ENCODE data around the gene CUTA. TPM values are rescaled to one million over a fixed set of nuclear protein-coding genes. Genes with fewer than 3 reads are reported as not detected.

The CUTA gene
- total RNA-seq, 1 donor from 2014 or later, result 120 TPM

DNA sequence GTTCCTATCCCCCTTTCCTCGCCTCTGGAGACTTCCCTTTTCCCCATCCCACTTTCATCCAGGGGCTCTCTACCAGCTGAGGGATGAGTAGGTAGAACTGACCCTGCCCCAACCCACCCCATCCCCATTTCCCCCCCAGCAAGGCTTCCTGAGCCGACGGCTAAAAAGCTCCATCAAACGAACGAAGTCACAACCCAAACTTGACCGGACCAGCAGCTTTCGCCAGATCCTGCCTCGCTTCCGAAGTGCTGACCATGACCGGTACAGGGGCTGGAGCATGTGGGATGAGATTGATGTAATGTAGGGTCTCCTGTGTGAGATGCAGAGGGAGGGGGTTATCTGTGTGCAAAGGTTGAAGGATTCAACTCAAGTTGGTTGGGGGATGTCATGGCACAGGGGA lies 14.6 kb upstream of the CUTA start:
- intact Hi-C loops (cut with micrococcal nuclease), result no loop called here
- peaks cover 37% of the 10 kb centered on the region for H3K36me3 Mint-ChIP-seq (ENCODE audit: low read depth)
- peak overlapping the region; percentile 1 for H3K4me3 Mint-ChIP-seq
- no peak for DNase-seq
- no peaks in the 10 kb centered on the region for H3K27me3 Mint-ChIP-seq
- no peak overlapping the region for H3K27ac Mint-ChIP-seq
- H3K9me3 Mint-ChIP-seq, result no peaks in the 10 kb centered on the region
- peaks cover 47% of the 10 kb centered on the region for H3K4me1 Mint-ChIP-seq

DNA sequence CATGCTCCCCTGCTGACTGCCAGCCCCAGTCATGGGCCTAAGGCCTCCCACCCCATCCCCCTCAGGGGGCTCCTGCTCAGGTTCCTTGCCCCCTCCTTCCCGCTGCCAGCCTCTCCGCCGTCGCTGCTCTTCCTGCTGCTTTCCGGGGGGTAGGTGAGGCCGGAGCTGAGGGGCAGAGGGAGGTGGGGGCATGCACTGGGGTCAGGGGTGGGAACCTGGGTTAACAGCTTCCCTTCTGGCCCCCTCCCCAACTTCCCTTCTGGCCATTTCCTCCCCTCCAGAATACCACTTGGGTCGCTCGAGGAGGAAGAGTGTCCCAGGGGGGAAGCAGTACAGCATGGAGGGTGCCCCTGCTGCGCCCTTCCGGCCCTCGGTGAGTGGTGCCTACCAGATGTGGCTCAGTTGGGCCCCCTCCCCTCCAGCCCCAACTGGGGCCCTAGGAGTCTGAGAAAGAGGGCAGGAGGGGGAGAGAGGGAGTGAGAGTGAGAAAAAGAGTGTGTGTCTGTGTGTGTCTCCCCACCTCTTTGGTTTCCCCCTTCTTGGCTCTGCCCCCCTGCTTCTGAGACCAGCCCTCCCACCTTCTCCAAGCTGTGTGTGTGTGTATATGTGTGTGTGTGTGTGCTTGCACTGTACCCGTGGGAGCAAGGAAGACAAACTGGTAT lies 14.1 kb upstream of the CUTA start:
- Mint-ChIP-seq H3K36me3 (ENCODE audit: low read depth) (peaks cover 35% of the 10 kb centered on the region), H3K27ac (no peak overlapping the region), H3K4me1 (peaks cover 51% of the 10 kb centered on the region), H3K4me3 (peak overlapping the region; percentile 37), H3K9me3 (no peaks in the 10 kb centered on the region), H3K27me3 (no peaks in the 10 kb centered on the region)
- no peak for DNase-seq
- intact Hi-C loops (cut with micrococcal nuclease), result no loop called here

DNA sequence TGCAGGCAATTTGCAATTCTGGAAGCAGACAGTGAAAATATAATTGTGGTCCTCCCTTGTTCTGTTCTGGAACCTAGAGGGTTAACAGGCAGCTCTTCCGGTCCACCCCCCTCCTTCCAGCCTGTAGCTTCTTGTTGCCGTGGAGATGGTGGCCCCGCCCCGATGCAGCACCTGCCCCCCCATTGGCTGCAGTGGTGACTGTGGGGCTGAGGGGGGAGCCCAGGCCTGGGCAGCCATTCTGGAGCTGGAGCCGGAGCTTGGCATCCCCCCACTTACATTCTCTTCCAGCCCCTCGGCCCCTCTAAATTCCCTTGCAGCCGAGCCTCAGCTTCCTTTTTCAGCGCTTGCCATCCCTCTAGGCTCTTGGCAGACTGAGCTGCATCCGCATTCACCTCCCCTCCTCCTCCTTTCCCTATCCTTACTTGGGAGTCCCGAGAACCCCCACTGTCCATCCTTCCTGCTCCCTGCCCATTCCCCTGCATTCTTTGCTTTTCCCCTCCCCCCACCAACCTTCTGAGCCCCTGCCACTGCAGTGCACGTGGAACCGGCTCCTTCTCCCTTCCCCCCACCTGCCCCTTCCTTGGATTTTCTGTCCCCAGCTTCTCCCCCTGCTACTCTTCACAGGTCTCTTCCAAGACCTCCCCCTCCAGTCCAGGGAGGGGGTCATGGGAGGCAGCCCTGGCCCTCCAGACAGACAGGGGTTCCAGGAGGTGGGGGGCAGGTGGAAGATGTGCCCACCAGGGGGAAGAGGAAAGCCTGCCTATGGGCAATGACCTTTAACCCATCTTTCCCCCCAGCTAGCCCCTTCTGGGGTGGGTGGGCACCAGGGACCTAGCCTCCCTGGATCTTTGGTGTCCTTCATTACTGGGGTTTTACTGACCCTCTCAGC lies 13.3 kb upstream of the CUTA start:
- peaks cover 58% of the 10 kb centered on the region for H3K4me1 Mint-ChIP-seq
- no peaks in the 10 kb centered on the region for H3K27me3 Mint-ChIP-seq
- intact Hi-C loops (cut with micrococcal nuclease), result loop anchor here (1.0 kb wide), 1 partner anchor 23 kb away; the partner anchor contains the start of gene ZBTB9
- H3K27ac Mint-ChIP-seq, result peak overlapping the region; percentile 74
- peaks cover 28% of the 10 kb centered on the region for H3K36me3 Mint-ChIP-seq (ENCODE audit: low read depth)
- peak overlapping the region; percentile 90 for H3K4me3 Mint-ChIP-seq
- peak; percentile 95 for DNase-seq
- no peaks in the 10 kb centered on the region for H3K9me3 Mint-ChIP-seq

DNA sequence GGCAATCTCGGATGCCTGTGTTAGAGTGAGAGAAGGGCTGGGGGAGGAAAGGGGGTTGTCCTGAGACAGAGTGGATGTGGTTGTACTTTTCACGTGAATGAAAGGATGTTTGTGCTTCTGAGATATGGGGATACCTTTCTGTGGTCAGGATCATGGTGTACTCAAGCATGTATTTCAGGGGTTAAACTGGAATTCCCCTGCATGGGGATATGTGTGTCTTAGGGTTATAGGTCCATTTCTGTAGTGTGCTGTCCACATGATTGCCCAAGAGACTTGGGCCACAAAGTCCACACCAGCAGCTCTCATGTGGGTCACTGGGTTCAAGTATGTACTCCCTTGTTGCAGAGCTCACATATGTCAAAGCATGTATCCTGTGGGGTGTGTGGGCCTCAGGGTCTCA lies 12.4 kb upstream of the CUTA start:
- H3K4me3 Mint-ChIP-seq, result peak overlapping the region; percentile 90
- H3K27ac Mint-ChIP-seq, result peak overlapping the region; percentile 74
- H3K27me3 Mint-ChIP-seq, result no peaks in the 10 kb centered on the region
- no peaks in the 10 kb centered on the region for H3K9me3 Mint-ChIP-seq
- peak; percentile 74 for DNase-seq
- H3K36me3 Mint-ChIP-seq (ENCODE audit: low read depth), result peaks cover 23% of the 10 kb centered on the region
- intact Hi-C loops (cut with micrococcal nuclease), result loop anchor here (1.0 kb wide), 1 partner anchor 24 kb away; the partner anchor contains the start of gene ZBTB9
- peaks cover 61% of the 10 kb centered on the region for H3K4me1 Mint-ChIP-seq

DNA sequence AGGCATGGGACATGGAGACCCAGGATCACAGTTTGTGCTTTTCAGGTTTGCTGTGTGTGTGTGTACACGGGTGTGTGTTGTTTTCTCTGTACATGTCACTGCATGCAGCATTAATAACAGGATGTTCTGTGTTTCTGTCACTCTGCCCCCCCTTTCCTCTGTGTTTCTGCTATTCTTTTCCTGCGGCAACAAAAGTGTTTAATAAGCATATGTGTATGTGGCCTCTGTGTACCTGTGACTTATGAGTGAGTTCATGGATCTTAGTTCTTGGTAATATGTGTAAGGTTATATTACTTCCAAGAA lies 11.8 kb upstream of the CUTA start:
- peaks cover 25% of the 10 kb centered on the region for H3K36me3 Mint-ChIP-seq (ENCODE audit: low read depth)
- H3K9me3 Mint-ChIP-seq, result no peaks in the 10 kb centered on the region
- DNase-seq, result peak; percentile 74
- intact Hi-C loops (cut with micrococcal nuclease), result loop anchor here (1.0 to 5.0 kb wide), 2 partner anchors 25 to 132 kb away; partner anchors contain the start of genes RGL2 and ZBTB9
- peaks cover 67% of the 10 kb centered on the region for H3K4me1 Mint-ChIP-seq
- H3K4me3 Mint-ChIP-seq, result peak overlapping the region; percentile 90
- peak overlapping the region; percentile 92 for H3K27ac Mint-ChIP-seq
- no peaks in the 10 kb centered on the region for H3K27me3 Mint-ChIP-seq

DNA sequence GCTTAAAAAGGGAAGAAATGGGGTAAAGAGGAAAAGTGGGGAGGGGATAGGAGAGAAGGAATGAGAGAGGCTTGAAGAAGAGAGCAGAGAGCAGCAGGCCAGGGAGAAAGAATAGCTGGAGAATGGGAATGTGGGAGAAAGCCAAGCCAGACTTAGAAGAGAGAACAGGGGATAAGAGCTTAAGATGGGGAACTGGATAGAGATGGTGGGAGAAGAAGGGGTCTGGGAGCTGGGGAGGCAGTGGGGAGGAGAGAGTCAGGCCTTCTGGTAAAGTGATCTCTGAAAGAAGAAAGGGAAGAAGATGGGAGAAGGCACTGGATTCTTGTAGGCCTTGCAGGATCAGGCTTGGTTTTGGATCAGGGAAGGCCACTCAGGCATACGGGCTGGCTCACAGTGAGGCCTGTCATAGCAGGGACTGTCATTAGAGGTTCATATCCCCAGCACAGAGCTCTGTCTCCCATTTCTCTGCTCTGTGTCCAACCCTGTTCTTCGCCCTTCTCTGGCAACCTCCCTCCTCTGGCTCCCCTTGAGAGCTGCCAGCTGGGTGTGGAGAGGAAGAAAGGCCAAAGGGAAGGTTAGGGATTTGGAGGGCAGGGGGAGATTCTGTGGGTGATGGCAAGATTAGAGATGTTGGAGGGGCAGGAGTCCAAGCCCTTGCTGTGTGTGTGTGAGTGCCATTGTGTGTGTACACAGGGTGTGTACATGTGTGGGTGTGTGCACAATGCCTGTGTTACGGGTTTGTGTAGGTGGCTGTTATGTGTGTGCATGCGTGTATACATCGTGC lies 11.3 kb upstream of the CUTA start:
- Mint-ChIP-seq H3K4me3 (peak overlapping the region; percentile 90), H3K27me3 (no peaks in the 10 kb centered on the region), H3K36me3 (ENCODE audit: low read depth) (peaks cover 29% of the 10 kb centered on the region), H3K9me3 (no peaks in the 10 kb centered on the region), H3K27ac (peak overlapping the region; percentile 92), H3K4me1 (peaks cover 72% of the 10 kb centered on the region)
- peak; percentile 60 for DNase-seq
- intact Hi-C loops (cut with micrococcal nuclease), result loop anchor here (5.0 kb wide), 1 partner anchor 132 kb away; the partner anchor contains the start of gene RGL2

DNA sequence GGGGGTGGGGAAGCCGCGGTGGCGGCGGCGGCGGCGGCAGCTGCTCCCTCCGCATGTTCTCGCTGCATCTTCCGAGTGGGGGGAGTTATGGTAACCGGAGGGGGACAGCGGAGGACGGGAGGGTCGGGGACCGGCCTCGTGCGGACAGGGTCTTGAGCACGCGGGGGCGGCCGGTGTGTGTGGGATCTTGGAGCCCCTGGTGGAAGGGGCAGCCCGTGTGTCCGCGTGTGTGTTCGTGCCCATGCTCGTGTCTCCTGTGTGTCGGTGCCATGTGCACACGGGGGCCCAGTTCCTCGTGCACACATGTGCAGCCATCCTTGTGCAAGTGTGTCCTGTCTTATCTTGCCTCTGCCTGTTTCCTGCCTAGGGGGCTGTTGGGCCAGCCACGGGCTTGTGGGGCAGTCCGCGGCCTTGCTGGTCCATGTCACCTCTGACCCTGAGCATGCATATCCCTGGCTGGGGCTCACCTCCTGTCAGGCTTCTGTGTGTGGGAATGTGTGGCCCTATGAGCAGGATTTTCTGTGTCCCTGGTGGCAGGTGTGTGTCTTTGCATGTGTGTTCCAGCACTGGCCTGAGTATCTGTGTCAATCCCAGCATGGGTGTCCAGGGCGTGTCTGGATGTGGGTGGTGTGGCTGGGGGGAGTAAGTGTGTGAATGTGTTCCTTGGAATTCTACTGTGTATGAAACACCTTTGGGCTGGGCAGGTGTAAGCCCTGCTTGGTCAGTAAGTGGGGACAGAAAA lies 10.5 kb upstream of the CUTA start:
- DNase-seq, result peak; percentile 81
- intact Hi-C loops (cut with micrococcal nuclease), result loop anchor here (5.0 kb wide), 1 partner anchor 131 kb away; the partner anchor contains the start of gene RGL2
- no peaks in the 10 kb centered on the region for H3K27me3 Mint-ChIP-seq
- H3K36me3 Mint-ChIP-seq (ENCODE audit: low read depth), result peaks cover 32% of the 10 kb centered on the region
- no peaks in the 10 kb centered on the region for H3K9me3 Mint-ChIP-seq
- peak overlapping the region; percentile 90 for H3K4me3 Mint-ChIP-seq
- H3K4me1 Mint-ChIP-seq, result peaks cover 77% of the 10 kb centered on the region
- H3K27ac Mint-ChIP-seq, result peak overlapping the region; percentile 92

DNA sequence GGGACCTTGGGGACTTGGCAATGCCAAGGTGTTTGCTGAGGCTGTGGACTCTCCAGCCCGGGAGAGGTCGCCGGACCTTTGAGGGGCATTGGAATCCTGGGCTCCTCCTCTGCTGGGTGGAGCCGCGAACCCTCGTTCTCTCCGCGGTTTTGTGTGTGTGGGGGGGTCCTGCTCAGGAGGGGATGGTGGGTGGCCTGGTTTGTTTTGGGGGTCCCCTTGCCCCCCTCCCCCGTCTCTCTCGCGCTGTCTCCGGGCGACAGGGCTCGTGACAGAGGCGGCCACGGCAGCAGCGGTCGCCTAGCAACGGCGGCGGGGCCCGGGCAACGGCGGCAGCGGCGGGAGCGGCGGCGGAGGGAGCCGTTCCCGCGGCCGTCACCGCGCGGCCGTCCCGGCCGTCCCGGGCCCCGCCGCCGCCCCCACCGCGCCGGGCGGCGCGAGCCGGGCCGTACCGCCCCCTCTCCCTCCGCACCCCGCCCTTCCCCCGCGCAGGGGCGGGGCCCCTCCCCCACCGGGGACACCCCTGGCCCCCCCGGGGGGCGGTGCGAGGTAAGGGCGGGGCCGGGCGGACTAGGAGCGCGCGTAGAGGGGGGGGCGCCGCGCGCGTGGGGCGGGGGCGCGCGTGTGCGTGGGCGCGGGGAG lies 9.8 kb upstream of the CUTA start:
- no peaks in the 10 kb centered on the region for H3K27me3 Mint-ChIP-seq
- peaks cover 78% of the 10 kb centered on the region for H3K4me1 Mint-ChIP-seq
- H3K9me3 Mint-ChIP-seq, result no peaks in the 10 kb centered on the region
- peak overlapping the region; percentile 92 for H3K4me3 Mint-ChIP-seq
- DNase-seq, result peak; percentile 90
- peak overlapping the region; percentile 98 for H3K27ac Mint-ChIP-seq
- H3K36me3 Mint-ChIP-seq (ENCODE audit: low read depth), result peaks cover 32% of the 10 kb centered on the region
- intact Hi-C loops (cut with micrococcal nuclease), result loop anchor here (2.0 to 5.0 kb wide), 2 partner anchors 17 to 130 kb away; partner anchors contain the start of genes PHF1 and RGL2

DNA sequence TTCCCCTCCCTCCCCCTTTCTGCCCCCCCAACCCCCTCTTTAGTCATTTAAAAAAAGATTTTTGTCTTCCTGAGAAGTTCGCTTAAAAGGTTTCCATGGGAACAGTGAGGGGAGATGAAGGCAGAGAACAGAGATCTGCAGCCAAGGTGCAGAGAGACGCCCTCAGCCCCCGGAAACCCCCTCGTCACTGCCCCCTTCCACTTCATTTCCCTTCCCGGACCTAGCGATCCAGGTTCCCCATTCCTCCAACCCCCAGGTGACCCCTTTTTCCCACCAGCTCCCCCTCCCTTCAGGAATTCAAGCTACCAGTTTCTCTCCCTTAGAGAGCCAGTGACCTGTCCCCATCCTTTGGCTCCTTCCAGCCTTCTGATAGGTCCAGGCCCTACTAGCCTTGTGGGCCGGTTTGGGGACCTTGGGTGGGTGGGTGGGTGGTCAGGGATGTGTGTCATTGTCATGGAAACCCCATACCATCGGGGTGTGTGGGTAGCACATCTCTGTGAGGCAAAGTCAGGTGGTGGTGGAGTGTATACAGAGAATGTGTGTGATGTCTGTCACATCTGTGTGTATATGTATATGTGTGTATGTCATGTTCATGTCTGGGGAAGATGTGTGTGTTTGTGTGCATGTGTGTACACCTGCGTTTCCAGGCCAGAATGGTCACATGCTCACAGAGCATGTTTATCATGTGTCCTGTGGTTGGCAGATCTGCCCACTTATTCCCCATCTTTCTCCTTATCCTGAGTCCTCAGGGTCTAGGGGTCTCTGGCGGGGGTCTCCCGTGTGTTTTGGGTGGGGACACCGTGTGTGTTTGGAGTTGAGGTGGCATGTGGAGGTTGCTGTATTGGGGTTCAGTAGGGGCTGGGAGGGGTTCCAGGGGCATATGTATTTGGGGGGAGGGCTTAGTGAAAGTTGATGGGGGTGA lies 8.9 kb upstream of the CUTA start:
- Mint-ChIP-seq H3K27ac (peak overlapping the region; percentile 98), H3K27me3 (no peaks in the 10 kb centered on the region), H3K9me3 (no peaks in the 10 kb centered on the region), H3K4me3 (peak overlapping the region; percentile 92), H3K4me1 (peaks cover 74% of the 10 kb centered on the region), H3K36me3 (ENCODE audit: low read depth) (peaks cover 29% of the 10 kb centered on the region)
- peak; percentile 78 for DNase-seq
- intact Hi-C loops (cut with micrococcal nuclease), result loop anchor here (1.0 to 5.0 kb wide), 3 partner anchors 9 to 130 kb away; partner anchors contain the start of genes CUTA, PHF1 and RGL2

DNA sequence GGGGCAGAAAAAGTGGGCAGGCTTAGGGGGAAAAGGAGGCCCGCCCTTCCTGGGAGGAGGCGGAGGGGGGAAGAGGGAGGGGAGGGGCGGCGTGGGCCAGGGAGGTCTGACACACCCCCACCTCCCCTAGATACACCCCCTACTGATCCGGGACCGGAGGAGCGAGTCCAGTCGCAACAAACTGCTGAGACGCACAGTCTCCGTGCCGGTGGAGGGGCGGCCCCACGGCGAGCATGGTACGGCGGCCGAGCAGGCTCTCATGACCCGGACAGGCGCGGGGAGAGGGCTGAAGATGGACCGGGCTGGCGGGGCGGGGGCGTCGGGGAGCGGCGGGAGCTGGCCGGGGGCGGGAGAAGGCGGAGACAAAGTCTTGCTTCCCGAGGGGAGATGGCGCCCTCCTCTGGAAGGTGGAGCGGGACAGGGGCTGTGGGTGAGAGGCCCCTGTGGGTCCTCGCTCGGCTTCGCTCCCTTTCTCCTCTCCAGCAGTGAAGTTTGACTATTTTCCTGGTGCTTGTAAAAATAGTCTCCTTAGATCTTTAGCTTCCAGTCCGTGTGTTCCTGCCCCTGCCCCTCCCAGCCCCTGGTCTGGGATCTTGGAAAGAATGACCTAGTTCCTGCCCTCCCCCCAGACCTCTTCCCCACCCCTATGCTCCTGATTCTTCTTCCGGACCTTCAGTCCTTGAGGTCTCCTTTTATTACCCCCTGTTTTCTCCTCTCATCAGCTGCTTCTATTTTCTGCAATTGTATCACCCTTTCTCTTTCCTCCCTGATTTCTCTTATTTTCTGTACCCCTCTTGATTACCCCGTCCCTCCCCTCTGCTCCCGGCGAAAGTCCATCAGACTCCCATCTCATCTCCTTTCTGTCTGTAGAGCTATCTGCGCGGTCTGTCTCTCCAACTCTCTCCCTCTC lies 8.0 kb upstream of the CUTA start:
- intact Hi-C loops (cut with micrococcal nuclease), result loop anchor here (1.0 to 5.0 kb wide), 4 partner anchors 8 to 129 kb away; partner anchors contain the start of genes CUTA, KIFC1, PHF1 and RGL2
- Mint-ChIP-seq H3K4me3 (peak overlapping the region; percentile 92), H3K27me3 (no peaks in the 10 kb centered on the region), H3K36me3 (ENCODE audit: low read depth) (peaks cover 29% of the 10 kb centered on the region), H3K27ac (peak overlapping the region; percentile 98), H3K9me3 (no peaks in the 10 kb centered on the region), H3K4me1 (peaks cover 78% of the 10 kb centered on the region)
- peak; percentile 93 for DNase-seq

Measured in activated CD4-positive, alpha-beta T cell treated with anti-CD3 and anti-CD28 coated beads, Interleukin-2, amount 10 ng/mL, durations not matched to agents 24 days and 14 days (primary cell).